Inferior parietal cortex (tissue), 1 donor: ENCODE results near the gene DDX46.
"Not testable (repeated sequence)": the region's sequence is repeated elsewhere in the genome, so short reads cannot be mapped to it uniquely, and the experiment has no call there.

ENCODE experiments used
- DNase-seq: peaks from one replicate; pipeline ENCODE4 v3.0.0-alpha.2; 2016; ENCODE audit errors: extremely low spot score

The DDX46 gene

DNA sequence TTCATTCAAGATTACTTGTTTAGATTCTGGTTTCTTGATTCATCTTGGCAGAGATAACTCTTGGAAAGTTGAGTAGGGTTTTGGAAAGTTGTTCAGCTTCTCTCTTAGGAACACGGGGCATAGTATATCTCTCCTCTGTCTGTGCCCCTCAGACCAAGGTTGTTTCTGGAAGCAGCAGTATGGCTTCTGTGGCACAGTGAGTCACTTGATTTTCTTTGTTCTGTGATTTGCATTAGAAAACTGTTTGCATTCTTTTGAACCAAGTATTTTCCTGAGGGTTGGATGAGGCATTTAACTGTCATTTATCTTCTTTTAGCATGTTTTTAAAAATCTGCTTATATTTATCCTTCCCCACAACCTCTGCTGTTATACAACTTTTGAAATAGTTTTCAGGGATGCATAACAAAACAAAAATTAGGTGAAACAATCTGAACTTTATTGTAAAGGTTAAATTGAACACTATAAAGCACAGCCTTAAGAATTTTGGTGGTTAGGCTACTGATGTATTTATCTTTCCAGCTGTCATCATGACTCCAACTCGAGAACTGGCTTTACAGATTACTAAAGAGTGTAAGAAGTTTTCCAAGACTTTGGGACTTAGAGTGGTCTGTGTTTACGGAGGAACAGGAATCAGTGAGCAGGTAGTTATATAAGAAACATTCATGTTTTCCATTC is 26.5 kb downstream of the DDX46 start:
- DNase-seq: no peak

DNA sequence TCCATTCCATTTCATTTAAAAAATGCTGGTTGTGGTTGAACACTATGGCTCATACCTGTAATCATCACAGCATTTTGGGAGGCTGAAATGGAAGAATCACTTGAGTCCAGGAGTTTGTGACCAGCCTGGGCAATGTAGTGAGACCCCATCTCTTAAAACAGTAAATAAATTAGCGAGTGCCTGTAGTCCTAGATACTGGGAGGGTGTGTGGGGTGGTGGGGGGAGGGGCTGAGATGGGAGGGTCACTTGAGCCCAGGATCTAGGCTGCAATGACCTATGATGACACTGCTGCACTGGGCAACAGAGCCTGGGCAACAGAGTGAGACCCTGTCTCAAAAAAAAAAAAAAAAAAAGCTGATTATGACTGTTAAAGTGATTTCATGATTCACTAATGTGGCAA is 29.1 kb downstream of the DDX46 start:
- DNase-seq: no peak

- DNase-seq: no peak
These were observed 33.0 kb downstream of the DDX46 start for GRCh38 chr5:134791580-134791979.

- DNase-seq: no peak
These were observed 33.7 kb downstream of the DDX46 start for GRCh38 chr5:134792286-134792685.

GRCh38 chr5:134793111-134793510 is 34.5 kb downstream of the DDX46 start:
- no peak for DNase-seq

DNA sequence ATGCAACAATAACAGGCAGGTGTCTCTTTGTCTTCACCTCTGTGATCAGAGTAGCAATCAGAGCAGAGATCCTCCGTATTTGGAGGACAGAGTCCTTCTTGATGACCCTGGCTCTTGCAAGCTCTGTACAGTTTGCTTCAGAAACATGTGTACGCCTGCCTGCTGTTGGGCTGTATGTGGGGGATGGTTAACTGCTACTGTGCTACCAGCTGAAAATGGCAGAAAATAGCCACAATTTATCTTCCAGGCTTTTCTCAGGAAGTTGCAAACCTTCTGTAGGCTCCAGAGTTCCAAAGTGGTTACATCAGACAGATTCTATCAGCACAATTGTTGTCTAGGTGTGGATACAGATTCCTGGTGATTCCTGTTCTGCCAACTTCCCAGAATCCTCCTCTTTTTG is 35.5 kb downstream of the DDX46 start:
- DNase-seq: no peak

- no peak for DNase-seq
These were observed 36.2 kb downstream of the DDX46 start for GRCh38 chr5:134794819-134795218.

DNA sequence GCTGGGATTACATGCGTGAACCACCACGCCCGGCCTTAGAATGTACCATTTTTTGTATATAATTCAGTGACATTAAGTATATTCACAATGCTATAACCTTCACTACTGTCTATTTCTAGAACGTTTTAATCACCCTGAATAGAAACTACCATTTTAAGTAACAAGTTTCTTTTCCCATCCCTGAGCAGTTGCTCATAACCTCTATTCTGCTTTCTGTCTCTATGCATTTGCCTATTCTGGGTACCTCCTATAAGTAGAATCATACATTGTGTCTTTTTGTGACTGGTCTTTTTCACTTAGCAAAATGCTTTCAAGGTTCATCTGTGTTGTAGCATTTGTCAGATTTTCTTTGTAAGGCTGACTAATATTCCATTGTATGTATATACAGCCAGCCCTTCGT is 39.9 kb downstream of the DDX46 start:
- DNase-seq: no peak

DNA sequence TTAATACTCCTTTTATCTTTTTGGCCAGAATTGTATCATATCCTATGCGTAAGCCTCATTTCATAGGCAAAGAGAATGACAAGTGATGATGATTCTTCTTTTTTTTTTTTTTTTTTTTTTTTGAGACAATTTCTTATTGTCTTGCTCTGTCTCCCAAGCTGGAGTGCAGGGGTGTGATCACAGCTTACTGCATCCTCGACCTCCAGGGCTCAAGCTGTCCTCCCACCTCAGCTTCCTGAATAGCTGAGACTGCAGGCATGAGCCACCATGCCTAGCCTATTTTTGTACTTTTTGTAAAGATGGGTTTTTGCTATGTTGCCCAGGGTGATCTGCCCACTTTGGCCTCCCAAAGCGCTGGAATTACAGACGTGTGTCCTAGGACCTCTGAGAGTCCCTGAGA is 45.2 kb downstream of the DDX46 start:
- no peak for DNase-seq

- DNase-seq: no peak
These were observed 54.8 kb downstream of the DDX46 start for GRCh38 chr5:134813407-134813806.

DNA sequence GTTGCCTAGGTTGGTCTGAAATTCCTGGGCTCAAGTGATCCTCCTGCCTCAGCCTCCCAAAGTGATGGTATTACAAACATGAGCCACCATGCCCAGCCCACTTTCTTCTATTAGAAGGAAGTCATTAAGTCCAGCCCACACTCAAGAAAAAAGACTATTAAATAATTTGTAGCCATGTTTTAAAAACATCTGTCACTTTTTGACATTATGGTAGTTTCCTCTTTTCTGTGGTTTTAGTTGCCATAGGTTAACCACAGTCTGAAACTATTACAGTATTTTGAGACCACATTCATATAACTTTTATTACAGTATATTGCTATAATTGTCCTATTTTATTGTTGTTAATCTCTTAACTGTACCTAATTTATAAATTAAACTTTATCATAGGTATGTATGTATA is 55.2 kb downstream of the DDX46 start:
- DNase-seq: no peak

- no peak for DNase-seq
These were observed 58.4 kb downstream of the DDX46 start for GRCh38 chr5:134817006-134817405.

DNA sequence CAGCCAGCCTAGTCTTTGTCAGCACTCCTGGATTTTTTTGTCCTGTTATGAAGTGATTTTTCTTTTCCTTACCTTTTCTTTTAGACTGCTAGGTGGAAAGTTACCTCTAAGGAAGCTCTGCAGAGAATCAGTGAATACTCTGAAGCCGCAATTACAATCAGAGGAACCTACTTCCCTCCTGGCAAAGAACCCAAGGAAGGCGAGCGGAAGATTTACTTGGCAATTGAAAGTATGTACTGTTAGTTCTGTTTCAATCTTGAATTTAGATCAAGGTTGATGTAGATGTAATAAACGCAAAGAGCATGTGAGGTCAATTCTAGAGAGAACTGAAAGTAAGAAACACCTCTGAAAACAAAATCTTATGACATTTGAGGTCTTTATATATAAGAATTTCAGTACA is 60.2 kb downstream of the DDX46 start:
- no peak for DNase-seq

GRCh38 chr5:134819407-134819963 is 60.9 kb downstream of the DDX46 start:
- DNase-seq: no peak

DNA sequence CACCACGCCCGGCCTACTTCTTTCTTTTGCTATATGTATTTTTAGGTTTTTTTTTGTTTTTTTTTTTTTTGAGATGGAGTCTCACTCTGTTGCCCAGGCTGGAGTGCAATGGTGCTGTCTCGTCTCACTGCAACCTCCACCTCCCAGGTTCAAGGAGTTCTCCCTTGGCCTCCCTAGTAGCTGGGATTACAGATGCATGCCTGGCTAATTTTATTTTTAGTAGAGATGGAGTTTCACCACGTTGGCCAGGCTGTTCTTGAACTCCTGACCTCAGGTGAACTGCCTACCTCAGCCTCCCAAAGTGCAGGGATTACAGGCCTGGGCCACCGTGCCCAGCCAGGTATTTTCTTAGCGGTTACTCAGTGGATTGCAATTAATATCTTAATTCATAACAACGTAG is 63.3 kb downstream of the DDX46 start:
- DNase-seq: no peak

- no peak for DNase-seq
These were observed 66.1 kb downstream of the DDX46 start for GRCh38 chr5:134824681-134825080.

- no peak for DNase-seq
These were observed 66.6 kb downstream of the DDX46 start for GRCh38 chr5:134825212-134825611.

- no peak for DNase-seq
These were observed 74.9 kb downstream of the DDX46 start for GRCh38 chr5:134833340-134834032.

DNA sequence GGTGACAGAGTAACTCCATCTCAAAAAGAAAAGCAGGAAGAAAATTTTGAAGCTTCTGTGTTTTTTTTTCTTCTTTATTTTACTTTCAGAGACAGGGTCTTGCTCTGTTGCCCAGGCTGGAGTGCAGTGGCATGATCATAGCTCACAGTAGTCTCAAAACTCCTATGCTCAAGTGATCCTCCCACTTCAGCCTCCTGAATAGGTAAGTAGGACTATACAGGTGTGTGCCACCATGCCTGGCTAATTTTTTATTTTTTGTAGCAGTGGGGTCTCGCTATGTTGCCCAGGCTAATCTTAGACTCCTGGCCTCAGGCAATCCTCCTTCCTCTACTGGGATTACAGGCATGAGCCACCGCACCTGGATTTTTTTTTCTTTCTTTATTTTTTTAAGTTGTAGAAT is 77.0 kb downstream of the DDX46 start:
- DNase-seq: no peak

DNA sequence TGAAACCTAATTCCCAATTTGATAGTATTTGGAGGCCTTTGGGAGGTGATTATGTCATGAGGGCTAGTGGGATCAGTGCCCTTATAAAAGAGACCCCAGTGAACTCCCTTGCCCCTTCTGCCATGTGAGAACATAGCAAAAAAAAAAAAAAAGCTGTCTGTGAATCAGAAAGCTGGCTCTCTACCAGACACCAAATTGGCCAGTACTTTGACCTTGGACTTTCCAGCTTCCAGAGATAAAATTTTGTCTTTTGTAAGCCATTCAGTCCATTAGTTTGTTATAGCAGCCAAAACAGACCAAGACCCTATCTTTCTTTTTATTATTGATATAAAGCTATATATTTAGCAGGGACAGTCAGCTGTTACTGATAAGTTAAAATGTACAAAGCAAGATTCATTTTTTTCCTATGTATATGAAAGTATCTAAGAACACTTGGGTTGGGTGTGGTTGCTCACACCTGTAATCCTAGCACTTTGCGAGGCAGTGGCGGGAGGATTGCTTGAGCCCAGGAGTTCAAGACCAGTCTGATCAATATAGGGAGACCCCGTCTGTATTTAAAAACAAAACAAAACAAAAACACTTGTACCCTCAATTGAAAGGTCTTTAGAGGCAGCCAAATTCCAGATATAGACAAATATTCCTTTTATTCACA is 79.1 kb downstream of the DDX46 start:
- DNase-seq: no peak

- DNase-seq: not testable (repeated sequence)
These were observed 79.8 kb downstream of the DDX46 start for GRCh38 chr5:134838361-134838760.

DNA sequence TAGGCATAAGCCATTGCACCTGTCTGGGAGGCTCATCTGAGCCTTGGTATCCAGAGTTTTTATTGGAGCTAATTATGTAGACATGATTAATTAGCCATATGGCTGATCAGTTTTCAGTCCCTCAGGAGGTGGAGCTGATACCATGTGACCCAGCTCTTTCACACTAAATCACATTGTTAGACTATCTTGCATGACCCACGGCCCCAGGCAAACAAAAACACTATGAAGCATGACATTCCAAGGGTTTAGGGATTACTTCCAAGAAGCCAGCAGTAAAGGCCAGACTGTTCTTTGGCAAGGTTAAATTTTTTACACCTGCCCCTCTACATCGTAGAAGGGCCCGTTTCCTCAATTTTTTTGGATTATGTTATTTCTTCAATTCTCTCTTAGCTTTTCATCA is 82.2 kb downstream of the DDX46 start:
- no peak for DNase-seq

DNA sequence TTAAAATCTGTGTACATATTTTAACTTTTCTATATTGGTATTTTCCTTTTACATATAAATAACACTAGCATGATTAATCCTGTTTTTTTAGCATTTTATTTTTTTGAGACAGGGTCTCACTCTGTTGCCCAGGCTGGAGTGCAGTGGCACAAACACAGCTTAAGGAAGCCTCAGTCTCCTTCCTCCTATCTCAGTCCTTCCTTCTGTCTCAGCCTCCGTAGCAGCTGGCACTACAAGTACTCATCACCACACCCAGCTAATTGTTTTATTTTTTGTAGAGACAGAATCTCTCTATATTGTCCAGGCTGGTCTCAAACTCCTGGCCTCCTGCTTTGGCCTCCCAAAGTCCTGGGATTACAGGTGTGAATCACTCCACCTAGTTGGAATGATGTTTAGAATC is 85.7 kb downstream of the DDX46 start:
- no peak for DNase-seq
